ENCODE measurements around the gene RAPGEF6.

Gene RAPGEF6

DNA sequence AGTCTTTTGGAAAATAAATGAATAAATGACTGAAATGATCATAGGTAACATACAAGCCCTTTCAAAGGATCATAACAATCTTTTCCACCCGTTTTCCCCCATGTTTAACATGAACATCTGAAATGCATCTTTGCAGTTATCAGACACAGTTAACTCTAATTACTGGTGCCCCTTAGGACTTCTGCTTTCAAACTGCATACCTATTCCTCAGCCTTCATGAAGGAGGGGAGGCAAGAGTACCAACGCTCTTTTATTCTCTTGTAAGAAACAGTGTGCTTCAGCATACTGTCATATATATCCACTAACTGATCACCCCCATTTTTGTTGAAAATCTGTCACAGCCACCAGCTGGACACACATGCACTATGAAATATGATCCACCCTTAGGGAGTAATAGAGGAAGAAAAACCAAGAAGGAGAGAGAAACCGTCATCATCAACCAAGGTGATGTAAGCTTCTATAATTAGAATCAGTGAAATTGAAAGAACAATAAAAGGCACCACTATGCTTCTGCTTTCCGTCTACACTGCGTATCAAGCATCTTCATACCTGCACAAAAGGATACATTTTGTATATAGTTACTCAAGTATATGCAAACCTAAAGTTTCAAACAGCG is 98.7 kb downstream of the RAPGEF6 start (continued):
- TF ChIP-seq ZBTB8A (tag by site-specific recombination; IDR thresholded peaks at IDR 0.05) (no peak), ZNF747 (tag by site-specific recombination; IDR thresholded peaks at IDR 0.05) (no peak), ZNF623 (tag by site-specific recombination; IDR thresholded peaks at IDR 0.05) (peak; percentile 27; the same call in 1 of the 2 replicates), ZNF654 (tag by site-specific recombination; IDR thresholded peaks at IDR 0.05; ENCODE audit: low read depth) (no peak), ZNF426 (tag by site-specific recombination; IDR thresholded peaks at IDR 0.05) (no peak), ZNF549 (tag by site-specific recombination; IDR thresholded peaks at IDR 0.05) (no peak), ZBTB48 (tag by site-specific recombination; IDR thresholded peaks at IDR 0.05) (no peak; the same call in 1 of the 2 replicates), ZNF555 (tag by site-specific recombination; conservative IDR thresholded peaks at IDR 0.05) (no peak), ZNF48 (tag by site-specific recombination; IDR thresholded peaks at IDR 0.05) (no peak), ZNF311 (tag by site-specific recombination; IDR thresholded peaks at IDR 0.05; ENCODE audit: borderline replicate concordance) (no peak), SALL2 (tag by site-specific recombination; IDR thresholded peaks at IDR 0.05; ENCODE audit: borderline replicate concordance) (no peak), ZXDB (tag by site-specific recombination; IDR thresholded peaks at IDR 0.05) (peak; percentile 60; the same call in 1 of the 2 replicates), ZNF843 (tag by site-specific recombination; IDR thresholded peaks at IDR 0.05) (peak; percentile 71; the same call in 1 of the 2 replicates), ZNF571 (tag by site-specific recombination; IDR thresholded peaks at IDR 0.05) (no peak), ZNF624 (tag by site-specific recombination; IDR thresholded peaks at IDR 0.05) (no peak), AEBP2 (tag by site-specific recombination; IDR thresholded peaks at IDR 0.05; ENCODE audit: borderline replicate concordance) (no peak), ZNF324 (tag by site-specific recombination; IDR thresholded peaks at IDR 0.05) (0 out of 2 replicates have a peak, but pooled peaks have one; percentile 63), FEZF1 (tag by site-specific recombination; IDR thresholded peaks at IDR 0.05) (peak; percentile 33; the same call in 1 of the 2 replicates), ZNF169 (tag by site-specific recombination; IDR thresholded peaks at IDR 0.05) (no peak), PATZ1 (tag by site-specific recombination; IDR thresholded peaks at IDR 0.05) (peak; percentile 60; the same call in 1 of the 2 replicates), ZNF639 (tag by site-specific recombination; IDR thresholded peaks at IDR 0.05) (peak; percentile 79; the same call in 1 of the 2 replicates)
- TF ChIP-seq, protein P1, sequence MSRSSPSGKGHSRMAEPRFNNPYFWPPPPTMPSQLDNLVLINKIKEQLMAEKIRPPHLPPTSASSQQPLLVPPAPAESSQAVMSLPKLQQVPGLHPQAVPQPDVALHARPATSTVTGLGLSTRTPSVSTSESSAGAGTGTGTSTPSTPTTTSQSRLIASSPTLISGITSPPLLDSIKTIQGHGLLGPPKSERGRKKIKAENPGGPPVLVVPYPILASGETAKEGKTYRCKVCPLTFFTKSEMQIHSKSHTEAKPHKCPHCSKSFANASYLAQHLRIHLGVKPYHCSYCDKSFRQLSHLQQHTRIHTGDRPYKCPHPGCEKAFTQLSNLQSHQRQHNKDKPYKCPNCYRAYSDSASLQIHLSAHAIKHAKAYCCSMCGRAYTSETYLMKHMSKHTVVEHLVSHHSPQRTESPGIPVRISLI (tag by site-specific recombination; IDR thresholded peaks at IDR 0.05): 0 out of 2 replicates have a peak, but pooled peaks have one; percentile 87
- TF ChIP-seq, protein P2, sequence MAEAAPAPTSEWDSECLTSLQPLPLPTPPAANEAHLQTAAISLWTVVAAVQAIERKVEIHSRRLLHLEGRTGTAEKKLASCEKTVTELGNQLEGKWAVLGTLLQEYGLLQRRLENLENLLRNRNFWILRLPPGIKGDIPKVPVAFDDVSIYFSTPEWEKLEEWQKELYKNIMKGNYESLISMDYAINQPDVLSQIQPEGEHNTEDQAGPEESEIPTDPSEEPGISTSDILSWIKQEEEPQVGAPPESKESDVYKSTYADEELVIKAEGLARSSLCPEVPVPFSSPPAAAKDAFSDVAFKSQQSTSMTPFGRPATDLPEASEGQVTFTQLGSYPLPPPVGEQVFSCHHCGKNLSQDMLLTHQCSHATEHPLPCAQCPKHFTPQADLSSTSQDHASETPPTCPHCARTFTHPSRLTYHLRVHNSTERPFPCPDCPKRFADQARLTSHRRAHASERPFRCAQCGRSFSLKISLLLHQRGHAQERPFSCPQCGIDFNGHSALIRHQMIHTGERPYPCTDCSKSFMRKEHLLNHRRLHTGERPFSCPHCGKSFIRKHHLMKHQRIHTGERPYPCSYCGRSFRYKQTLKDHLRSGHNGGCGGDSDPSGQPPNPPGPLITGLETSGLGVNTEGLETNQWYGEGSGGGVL (tag by site-specific recombination; IDR thresholded peaks at IDR 0.05): peak; percentile 39; the same call in 1 of the 2 replicates
- TF ChIP-seq, protein P3, sequence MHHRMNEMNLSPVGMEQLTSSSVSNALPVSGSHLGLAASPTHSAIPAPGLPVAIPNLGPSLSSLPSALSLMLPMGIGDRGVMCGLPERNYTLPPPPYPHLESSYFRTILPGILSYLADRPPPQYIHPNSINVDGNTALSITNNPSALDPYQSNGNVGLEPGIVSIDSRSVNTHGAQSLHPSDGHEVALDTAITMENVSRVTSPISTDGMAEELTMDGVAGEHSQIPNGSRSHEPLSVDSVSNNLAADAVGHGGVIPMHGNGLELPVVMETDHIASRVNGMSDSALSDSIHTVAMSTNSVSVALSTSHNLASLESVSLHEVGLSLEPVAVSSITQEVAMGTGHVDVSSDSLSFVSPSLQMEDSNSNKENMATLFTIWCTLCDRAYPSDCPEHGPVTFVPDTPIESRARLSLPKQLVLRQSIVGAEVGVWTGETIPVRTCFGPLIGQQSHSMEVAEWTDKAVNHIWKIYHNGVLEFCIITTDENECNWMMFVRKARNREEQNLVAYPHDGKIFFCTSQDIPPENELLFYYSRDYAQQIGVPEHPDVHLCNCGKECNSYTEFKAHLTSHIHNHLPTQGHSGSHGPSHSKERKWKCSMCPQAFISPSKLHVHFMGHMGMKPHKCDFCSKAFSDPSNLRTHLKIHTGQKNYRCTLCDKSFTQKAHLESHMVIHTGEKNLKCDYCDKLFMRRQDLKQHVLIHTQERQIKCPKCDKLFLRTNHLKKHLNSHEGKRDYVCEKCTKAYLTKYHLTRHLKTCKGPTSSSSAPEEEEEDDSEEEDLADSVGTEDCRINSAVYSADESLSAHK (tag by site-specific recombination; IDR thresholded peaks at IDR 0.05): peak; percentile 98
- TF ChIP-seq, protein P4, sequence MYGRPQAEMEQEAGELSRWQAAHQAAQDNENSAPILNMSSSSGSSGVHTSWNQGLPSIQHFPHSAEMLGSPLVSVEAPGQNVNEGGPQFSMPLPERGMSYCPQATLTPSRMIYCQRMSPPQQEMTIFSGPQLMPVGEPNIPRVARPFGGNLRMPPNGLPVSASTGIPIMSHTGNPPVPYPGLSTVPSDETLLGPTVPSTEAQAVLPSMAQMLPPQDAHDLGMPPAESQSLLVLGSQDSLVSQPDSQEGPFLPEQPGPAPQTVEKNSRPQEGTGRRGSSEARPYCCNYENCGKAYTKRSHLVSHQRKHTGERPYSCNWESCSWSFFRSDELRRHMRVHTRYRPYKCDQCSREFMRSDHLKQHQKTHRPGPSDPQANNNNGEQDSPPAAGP (tag by site-specific recombination; IDR thresholded peaks at IDR 0.05): 0 out of 2 replicates have a peak, but pooled peaks have one; percentile 50
- TF ChIP-seq, protein P5, sequence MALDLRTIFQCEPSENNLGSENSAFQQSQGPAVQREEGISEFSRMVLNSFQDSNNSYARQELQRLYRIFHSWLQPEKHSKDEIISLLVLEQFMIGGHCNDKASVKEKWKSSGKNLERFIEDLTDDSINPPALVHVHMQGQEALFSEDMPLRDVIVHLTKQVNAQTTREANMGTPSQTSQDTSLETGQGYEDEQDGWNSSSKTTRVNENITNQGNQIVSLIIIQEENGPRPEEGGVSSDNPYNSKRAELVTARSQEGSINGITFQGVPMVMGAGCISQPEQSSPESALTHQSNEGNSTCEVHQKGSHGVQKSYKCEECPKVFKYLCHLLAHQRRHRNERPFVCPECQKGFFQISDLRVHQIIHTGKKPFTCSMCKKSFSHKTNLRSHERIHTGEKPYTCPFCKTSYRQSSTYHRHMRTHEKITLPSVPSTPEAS (tag by site-specific recombination; IDR thresholded peaks at IDR 0.05): no peak

Data from HEK293 (cell line).